Measurements from ENCODE around the gene NEUROG1.

Gene NEUROG1

GRCh38 chr5:135490245-135491037 lies 45.3 kb downstream of the NEUROG1 start:
- Mint-ChIP-seq H3K27me3 (peaks cover 76% of the 10 kb centered on the region), H3K4me3 (peak overlapping the region; percentile 72), H3K27ac (peak overlapping the region; percentile 69), H3K9me3 (no peaks in the 10 kb centered on the region), H3K4me1 (ENCODE audit: low read depth) (peaks cover 94% of the 10 kb centered on the region), H3K36me3 (ENCODE audit: low read depth) (no peaks in the 10 kb centered on the region)
- intact Hi-C loops (cut with micrococcal nuclease), result no loop called here

- intact Hi-C loops (cut with micrococcal nuclease), result no loop called here
- Mint-ChIP-seq H3K27me3 (peaks cover 74% of the 10 kb centered on the region), H3K36me3 (ENCODE audit: low read depth) (no peaks in the 10 kb centered on the region), H3K4me1 (ENCODE audit: low read depth) (peaks cover 90% of the 10 kb centered on the region), H3K4me3 (peak overlapping the region; percentile 72), H3K27ac (peak overlapping the region; percentile 69), H3K9me3 (no peaks in the 10 kb centered on the region)
Measured at GRCh38 chr5:135489466-135490244, 46.1 kb downstream of the NEUROG1 start.

GRCh38 chr5:135488727-135489465 lies 46.9 kb downstream of the NEUROG1 start:
- Mint-ChIP-seq H3K4me1 (ENCODE audit: low read depth) (peaks cover 85% of the 10 kb centered on the region), H3K36me3 (ENCODE audit: low read depth) (no peaks in the 10 kb centered on the region), H3K27me3 (peaks cover 74% of the 10 kb centered on the region), H3K4me3 (peak overlapping the region; percentile 63), H3K27ac (peak overlapping the region; percentile 39), H3K9me3 (no peaks in the 10 kb centered on the region)
- intact Hi-C loops (cut with micrococcal nuclease), result no loop called here

GRCh38 chr5:135487839-135488514 lies 47.8 kb downstream of the NEUROG1 start:
- intact Hi-C loops (cut with micrococcal nuclease), result no loop called here
- no peaks in the 10 kb centered on the region for H3K9me3 Mint-ChIP-seq
- H3K4me1 Mint-ChIP-seq (ENCODE audit: low read depth), result peaks cover 82% of the 10 kb centered on the region
- H3K4me3 Mint-ChIP-seq, result no peak overlapping the region
- peak overlapping the region; percentile 24 for H3K27ac Mint-ChIP-seq
- H3K27me3 Mint-ChIP-seq, result peaks cover 74% of the 10 kb centered on the region
- no peaks in the 10 kb centered on the region for H3K36me3 Mint-ChIP-seq (ENCODE audit: low read depth)

- Mint-ChIP-seq H3K4me1 (ENCODE audit: low read depth) (peaks cover 74% of the 10 kb centered on the region), H3K27me3 (peaks cover 69% of the 10 kb centered on the region), H3K27ac (no peak overlapping the region), H3K36me3 (ENCODE audit: low read depth) (no peaks in the 10 kb centered on the region), H3K4me3 (no peak overlapping the region), H3K9me3 (no peaks in the 10 kb centered on the region)
- intact Hi-C loops (cut with micrococcal nuclease), result no loop called here
Measured at GRCh38 chr5:135487037-135487395, 48.7 kb downstream of the NEUROG1 start.

- Mint-ChIP-seq H3K9me3 (no peaks in the 10 kb centered on the region), H3K27ac (no peak overlapping the region), H3K36me3 (ENCODE audit: low read depth) (no peaks in the 10 kb centered on the region), H3K4me1 (ENCODE audit: low read depth) (peaks cover 67% of the 10 kb centered on the region), H3K4me3 (no peak overlapping the region), H3K27me3 (peaks cover 63% of the 10 kb centered on the region)
- intact Hi-C loops (cut with micrococcal nuclease), result no loop called here
Measured at GRCh38 chr5:135486131-135487036, 49.4 kb downstream of the NEUROG1 start.

GRCh38 chr5:135484674-135485086 lies 51.1 kb downstream of the NEUROG1 start:
- intact Hi-C loops (cut with micrococcal nuclease), result no loop called here
- no peaks in the 10 kb centered on the region for H3K9me3 Mint-ChIP-seq
- H3K27me3 Mint-ChIP-seq, result peaks cover 48% of the 10 kb centered on the region
- H3K36me3 Mint-ChIP-seq (ENCODE audit: low read depth), result no peaks in the 10 kb centered on the region
- H3K27ac Mint-ChIP-seq, result no peak overlapping the region
- H3K4me1 Mint-ChIP-seq (ENCODE audit: low read depth), result peaks cover 51% of the 10 kb centered on the region
- H3K4me3 Mint-ChIP-seq, result no peak overlapping the region
